Thymus (tissue), 11 donors: Measurements from ENCODE around the gene ATRN. TPM values are rescaled to one million over a fixed set of nuclear protein-coding genes. Genes with fewer than 3 reads are reported as not detected.
"Not testable (repeated sequence)": the region's sequence is repeated elsewhere in the genome, so short reads cannot be mapped to it uniquely, and the experiment has no call there.

Source experiments
- DNase-seq, 9 donors: peaks; one replicate each; pipeline ENCODE4 v3.0.0-alpha.2; 2013; ENCODE audit warnings: low spot score in 9 of 9, low read depth in 6 of 9, missing footprints in 1 of 9
- H3K27ac ChIP-seq, 2 donors: one replicate each; pipeline ENCODE4 v1.5.1; 2013; ENCODE audit warnings: control low read depth in 1 of 2, low read depth in 1 of 2, low read length in 1 of 2, mild to moderate bottlenecking in 1 of 2, moderate library complexity in 1 of 2
- H3K27me3 ChIP-seq, 2 donors: one replicate each; pipeline ENCODE4 v1.5.1; 2013; ENCODE audit warnings: low read length in 1 of 2; ENCODE audit not compliant: control insufficient read depth in 2 of 2, insufficient read depth in 1 of 2
- H3K36me3 ChIP-seq, 2 donors: one replicate each; pipeline ENCODE4 v1.5.1; 2013; ENCODE audit warnings: low read length in 1 of 2, mild to moderate bottlenecking in 1 of 2, moderate library complexity in 1 of 2; ENCODE audit not compliant: control insufficient read depth in 2 of 2, insufficient read depth in 2 of 2
- H3K4me1 ChIP-seq, 2 donors: one replicate each; pipeline ENCODE4 v1.5.1; 2013; ENCODE audit warnings: low read length in 2 of 2; ENCODE audit not compliant: control insufficient read depth in 2 of 2, insufficient read depth in 2 of 2
- H3K4me3 ChIP-seq, 2 donors: one replicate each; pipeline ENCODE4 v1.5.1; 2013; ENCODE audit warnings: low read length in 2 of 2, control low read depth in 1 of 2, mild to moderate bottlenecking in 1 of 2
- H3K9me3 ChIP-seq, 2 donors: one replicate each; pipeline ENCODE4 v1.5.1; 2013; ENCODE audit warnings: low read length in 1 of 2, mild to moderate bottlenecking in 1 of 2; ENCODE audit not compliant: control insufficient read depth in 2 of 2, insufficient read depth in 1 of 2
- WGBS: extraction: QIAGEN DNeasy Blood & Tissue Kit; methylation state at CpG from one replicate; pipeline ENCODE4 v1.1.7; 2013; 5-methylcytosine and 5-hydroxymethylcytosine counted together
- polyA plus RNA-seq: library from polyadenylated mRNA; stranded (reverse); fragments of 200-250 nt; gene quantifications from one replicate; pipeline ENCODE4 v1.2.3, GENCODE V29; 2013
- total RNA-seq: library from RNA; stranded (reverse); fragments of 120-200 nt; gene quantifications from one replicate; pipeline ENCODE4 v1.2.4, GENCODE V29; 2013
- donor health status: healthy.

The ATRN gene
- total and polyA plus RNA-seq, 2 donors = 4.8 to 7.4 TPM

DNA sequence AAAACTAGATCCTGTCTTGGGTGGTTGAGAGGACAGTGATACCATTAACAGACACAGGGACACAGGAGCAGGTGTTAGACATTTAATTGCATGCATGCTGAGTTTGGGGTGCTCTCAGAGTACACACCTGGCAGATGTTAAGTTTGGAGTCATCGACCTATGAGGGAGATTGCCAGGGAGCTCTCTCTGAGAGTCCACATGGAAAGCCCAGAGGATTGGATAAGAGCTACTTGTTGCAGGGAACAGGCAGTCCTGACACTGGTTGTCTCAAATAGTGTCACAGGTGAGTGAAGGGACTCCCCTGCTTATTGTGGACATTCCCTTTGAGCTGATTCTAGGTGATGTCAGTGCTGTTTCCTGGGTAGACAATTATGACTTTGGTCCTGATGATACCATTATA, 3.1 kb downstream of the ATRN start:
- WGBS = 93% methylated on average over 1 of the region's 1 CpG
- no peak for DNase-seq
- H3K27me3 ChIP-seq = peaks cover 0 to 18% of the 10 kb centered on the region in 2 donors
- H3K9me3 ChIP-seq = no peaks in the 10 kb centered on the region
- H3K36me3 ChIP-seq = no peaks in the 10 kb centered on the region
- H3K27ac ChIP-seq = no peak overlapping the region
- no peak overlapping the region for H3K4me3 ChIP-seq
- H3K4me1 ChIP-seq = peaks cover 3 to 13% of the 10 kb centered on the region in 2 donors

DNA sequence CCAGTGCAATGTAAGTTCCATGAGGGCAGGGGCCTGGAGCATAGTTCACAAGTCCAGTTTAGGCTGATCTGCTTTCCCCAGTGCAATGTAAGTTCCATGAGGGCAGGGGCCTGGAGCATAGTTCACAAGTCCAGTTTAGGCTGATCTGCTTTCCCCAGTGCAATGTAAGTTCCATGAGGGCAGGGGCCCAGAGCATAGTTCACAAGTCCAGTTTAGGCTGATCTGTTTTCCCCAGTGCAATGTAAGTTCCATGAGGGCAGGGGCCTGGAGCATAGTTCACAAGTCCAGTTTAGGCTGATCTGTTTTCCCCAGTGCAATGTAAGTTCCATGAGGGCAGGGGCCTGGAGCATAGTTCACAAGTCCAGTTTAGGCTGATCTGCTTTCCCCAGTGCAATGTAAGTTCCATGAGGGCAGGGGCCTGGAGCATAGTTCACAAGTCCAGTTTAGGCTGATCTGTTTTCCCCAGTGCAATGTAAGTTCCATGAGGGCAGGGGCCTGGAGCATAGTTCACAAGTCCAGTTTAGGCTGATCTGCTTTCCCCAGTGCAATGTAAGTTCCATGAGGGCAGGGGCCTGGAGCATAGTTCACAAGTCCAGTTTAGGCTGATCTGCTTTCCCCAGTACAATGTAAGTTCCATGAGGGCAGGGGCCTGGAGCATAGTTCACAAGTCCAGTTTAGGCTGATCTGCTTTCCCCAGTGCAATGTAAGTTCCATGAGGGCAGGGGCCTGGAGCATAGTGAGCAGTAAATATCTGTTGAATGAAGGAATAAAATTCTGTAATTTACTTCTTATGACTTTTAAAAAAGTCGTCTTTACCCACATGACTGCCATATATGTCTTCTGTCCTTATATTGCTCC, 6.4 kb downstream of the ATRN start:
- not testable (repeated sequence) for H3K27me3 ChIP-seq, H3K27ac ChIP-seq, H3K4me3 ChIP-seq, H3K9me3 ChIP-seq, H3K4me1 ChIP-seq, DNase-seq, H3K36me3 ChIP-seq
- 98% methylated on average over 1 of the region's 1 CpG for WGBS

DNA sequence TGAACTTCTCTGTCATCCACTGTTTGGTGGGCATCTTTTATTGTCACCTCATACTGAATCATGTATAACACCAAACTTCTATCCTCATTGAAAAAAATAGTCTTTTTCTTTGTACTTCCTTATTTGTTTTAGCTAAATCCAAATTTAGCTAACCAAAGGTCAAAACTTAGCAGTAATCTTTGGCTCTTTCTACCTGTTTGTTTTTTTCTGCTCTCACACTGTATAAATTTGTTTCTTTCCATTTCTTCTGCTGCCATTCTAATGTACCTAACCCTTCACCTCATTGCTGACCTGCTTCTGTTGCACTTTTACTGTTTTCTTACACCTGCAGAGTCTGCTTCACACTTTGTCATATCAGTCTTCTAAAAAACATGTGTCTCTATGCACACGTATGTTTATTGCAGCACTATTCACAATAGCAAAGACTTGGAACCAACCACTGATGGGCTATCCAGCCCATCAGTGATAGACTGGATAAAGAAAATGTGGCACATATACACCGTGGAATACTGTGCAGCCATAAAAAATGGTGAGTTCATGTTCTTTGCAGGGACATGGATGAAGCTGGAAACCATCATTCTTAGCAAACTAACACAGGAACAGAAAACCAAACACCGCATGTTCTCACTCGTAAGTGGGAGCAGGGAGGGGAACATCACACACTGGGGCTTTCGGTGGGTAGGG, 7.2 kb downstream of the ATRN start:
- H3K36me3 ChIP-seq = no peaks in the 10 kb centered on the region
- WGBS = 98% methylated on average over 5 of the region's 5 CpGs
- H3K27me3 ChIP-seq = no peaks in the 10 kb centered on the region
- H3K9me3 ChIP-seq = no peaks in the 10 kb centered on the region
- H3K4me1 ChIP-seq = no peaks in the 10 kb centered on the region
- no peak overlapping the region for H3K27ac ChIP-seq
- no peak overlapping the region for H3K4me3 ChIP-seq
- DNase-seq = no peak

DNA sequence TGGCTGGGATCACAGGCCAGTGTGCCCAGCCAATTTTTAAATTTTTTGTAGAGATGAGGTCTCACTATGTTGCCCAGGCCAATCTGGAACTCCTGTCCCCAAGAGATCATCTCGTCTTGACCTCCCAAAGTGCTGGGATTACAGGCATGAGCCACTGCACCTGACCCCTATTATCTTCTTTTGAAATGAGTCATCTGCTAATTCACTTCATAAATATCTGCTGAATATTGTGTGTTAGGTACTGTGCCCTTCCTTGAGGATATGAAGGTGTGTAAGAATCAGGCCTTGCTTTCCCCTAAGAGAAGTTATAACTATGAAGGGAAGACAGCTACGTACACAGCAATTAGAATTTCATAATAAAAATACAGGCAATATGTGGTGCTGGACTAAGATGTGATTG, 8.2 kb downstream of the ATRN start:
- 96% methylated on average over 2 of the region's 2 CpGs for WGBS
- Histone ChIP-seq H3K9me3 (no peaks in the 10 kb centered on the region), H3K4me3 (no peak overlapping the region), H3K36me3 (no peaks in the 10 kb centered on the region), H3K27ac (no peak overlapping the region), H3K4me1 (no peaks in the 10 kb centered on the region), H3K27me3 (no peaks in the 10 kb centered on the region)
- no peak for DNase-seq

DNA sequence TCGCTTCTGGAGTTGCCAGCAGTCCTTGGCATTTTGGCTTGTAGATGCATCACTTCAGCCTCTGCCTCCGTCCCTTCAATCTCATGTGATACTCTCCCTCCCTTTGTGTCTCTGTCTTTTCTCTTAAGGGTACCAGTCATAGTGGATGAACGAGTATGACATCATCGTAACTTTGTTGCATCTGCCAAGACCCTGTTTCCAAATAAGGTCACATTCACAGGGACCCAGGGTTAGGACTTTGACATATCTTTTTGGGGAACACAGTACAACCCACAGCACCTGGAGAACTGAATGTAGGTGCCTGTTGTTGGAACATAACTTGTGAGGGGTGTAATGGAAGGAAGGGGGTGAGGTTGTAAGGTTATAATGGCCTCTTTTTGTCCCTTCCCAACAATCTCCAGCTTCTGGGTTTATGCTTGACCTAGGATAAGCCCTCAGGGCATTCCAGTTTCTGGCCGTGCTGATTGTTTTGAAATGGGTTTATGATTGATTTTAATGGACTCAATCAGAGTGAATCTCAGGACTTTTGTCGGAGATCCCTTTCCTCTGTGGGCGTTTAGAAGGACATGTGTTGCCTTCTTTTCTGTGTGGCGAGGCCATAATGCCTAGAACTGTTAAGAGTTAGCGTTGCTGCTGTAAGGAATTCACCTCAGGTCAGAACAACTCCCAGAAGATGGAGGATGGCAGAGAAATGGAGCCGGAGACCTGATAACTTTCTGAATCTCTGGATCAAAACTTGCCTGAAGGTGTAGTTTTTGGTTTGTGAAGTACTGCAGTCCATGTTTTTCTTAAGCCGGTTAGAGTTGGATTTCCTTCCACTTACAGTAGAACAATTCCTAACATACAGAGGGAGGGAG, 9.2 kb downstream of the ATRN start:
- Histone ChIP-seq H3K4me3 (no peak overlapping the region), H3K4me1 (no peaks in the 10 kb centered on the region), H3K36me3 (no peaks in the 10 kb centered on the region), H3K9me3 (no peaks in the 10 kb centered on the region), H3K27me3 (no peaks in the 10 kb centered on the region), H3K27ac (no peak overlapping the region)
- DNase-seq = no peak
- 98% methylated on average over 11 of the region's 11 CpGs for WGBS

DNA sequence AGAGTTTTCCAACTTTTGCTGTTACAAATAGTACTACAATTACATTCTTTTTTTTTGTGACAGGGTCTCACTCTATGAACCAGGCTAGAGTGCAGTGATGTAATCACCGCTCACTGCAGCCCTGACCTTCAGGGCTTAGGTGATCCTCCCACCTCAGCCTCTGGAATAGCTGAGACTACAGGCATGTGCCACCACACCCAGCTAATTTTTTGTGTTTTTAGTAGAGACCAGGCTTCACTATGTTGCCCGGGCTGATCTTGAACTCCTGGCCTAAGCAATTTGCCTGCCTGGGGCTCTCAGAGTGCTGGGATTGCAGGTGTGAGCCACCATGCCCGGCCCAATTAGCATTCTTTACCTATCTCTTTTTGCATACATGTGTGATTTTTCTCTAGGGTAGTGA, 12.5 kb downstream of the ATRN start:
- Histone ChIP-seq H3K27me3 (no peaks in the 10 kb centered on the region), H3K27ac (no peak overlapping the region), H3K4me3 (no peak overlapping the region), H3K9me3 (no peaks in the 10 kb centered on the region), H3K36me3 (no peaks in the 10 kb centered on the region), H3K4me1 (no peaks in the 10 kb centered on the region)
- no peak for DNase-seq
- 94% methylated on average over 3 of the region's 3 CpGs for WGBS

DNA sequence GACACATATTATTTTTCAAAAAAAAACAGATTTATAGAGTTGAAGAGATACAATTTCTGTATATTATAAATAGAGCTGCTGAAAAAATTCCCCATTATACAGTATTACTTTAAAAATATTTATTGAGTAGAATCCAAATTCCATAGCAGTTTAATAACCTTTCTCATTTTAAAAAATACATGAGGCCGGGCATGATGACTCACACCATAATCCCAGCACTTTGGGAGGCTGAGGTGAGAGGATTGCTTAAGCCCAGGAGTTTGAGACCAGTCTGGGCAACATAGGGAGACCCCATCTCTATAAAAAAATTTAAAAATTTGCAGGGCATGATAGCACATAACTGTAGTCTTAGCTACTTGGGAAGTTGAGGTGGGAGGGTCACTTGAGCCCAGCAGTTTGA, 13.0 kb downstream of the ATRN start:
- Histone ChIP-seq H3K4me1 (no peaks in the 10 kb centered on the region), H3K27ac (no peak overlapping the region), H3K9me3 (no peaks in the 10 kb centered on the region), H3K4me3 (no peak overlapping the region), H3K36me3 (no peaks in the 10 kb centered on the region), H3K27me3 (no peaks in the 10 kb centered on the region)
- WGBS = 93% methylated on average over 1 of the region's 1 CpG
- DNase-seq = no peak

DNA sequence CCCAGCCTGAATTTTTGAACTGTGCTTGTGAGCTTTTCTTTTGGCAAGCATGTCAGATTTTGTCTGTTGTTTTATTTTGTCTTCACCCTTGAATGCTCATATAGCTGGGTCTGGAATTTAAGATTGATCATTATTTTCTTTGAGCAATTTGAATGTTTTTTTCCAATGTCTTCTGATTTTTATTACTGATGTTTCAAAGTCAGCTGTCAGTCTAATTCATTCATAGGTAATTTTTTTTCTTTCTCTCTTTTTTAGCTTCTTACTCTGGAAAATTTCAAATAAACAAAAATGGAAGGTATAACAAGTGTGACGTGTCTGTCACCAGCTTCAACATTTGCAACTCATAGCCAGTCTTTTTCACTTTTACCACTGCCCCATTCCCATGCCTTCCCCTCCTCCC, 15.1 kb downstream of the ATRN start:
- DNase-seq = no peak
- no peak overlapping the region for H3K4me3 ChIP-seq
- H3K27ac ChIP-seq = no peak overlapping the region
- H3K4me1 ChIP-seq = no peaks in the 10 kb centered on the region
- 98% methylated on average over 1 of the region's 1 CpG for WGBS
- no peaks in the 10 kb centered on the region for H3K36me3 ChIP-seq
- no peaks in the 10 kb centered on the region for H3K9me3 ChIP-seq
- H3K27me3 ChIP-seq = no peaks in the 10 kb centered on the region

DNA sequence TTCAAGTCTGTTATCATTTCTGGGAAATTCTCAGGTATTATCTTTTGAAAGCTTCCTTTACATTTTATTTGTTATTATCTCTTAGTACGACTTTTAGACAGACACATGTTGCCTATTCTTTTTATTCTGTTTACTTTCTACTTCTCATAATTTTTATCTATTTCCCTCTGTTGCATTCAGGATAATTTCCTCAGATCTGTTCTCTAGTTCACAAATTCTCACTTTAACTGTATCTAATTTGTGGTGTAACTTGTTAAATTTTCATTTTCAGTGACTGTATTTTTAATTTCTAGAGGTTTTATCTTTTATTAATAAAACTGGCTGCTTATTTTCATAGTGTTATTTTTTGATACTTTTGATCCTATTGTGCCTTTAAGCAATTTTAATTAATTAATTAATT, 16.0 kb downstream of the ATRN start:
- H3K27me3 ChIP-seq = no peaks in the 10 kb centered on the region
- H3K27ac ChIP-seq = no peak overlapping the region
- H3K4me1 ChIP-seq = no peaks in the 10 kb centered on the region
- no peaks in the 10 kb centered on the region for H3K9me3 ChIP-seq
- H3K36me3 ChIP-seq = no peaks in the 10 kb centered on the region
- no peak overlapping the region for H3K4me3 ChIP-seq
- WGBS = 97% methylated on average over 1 of the region's 1 CpG
- no peak for DNase-seq
